Lung (tissue), 12 donors: ENCODE data around the gene HSD11B1. TPM values are rescaled to one million over a fixed set of nuclear protein-coding genes. Genes with fewer than 3 reads are reported as not detected.

Source experiments
- ATAC-seq: fragments of 200-7000 bp; cut with Tn5 transposase; one replicate; pipeline ENCODE4 v1.9.1; 2020; ENCODE audit warnings: moderate number of reproducible peaks; ENCODE audit not compliant: insufficient read depth, low FRiP score
- DNase-seq, 3 donors: peaks; one replicate each; pipeline ENCODE4 v3.0.0-alpha.2; 2013 to 2017
- H3K27ac ChIP-seq, 2 donors: one replicate each; pipeline ENCODE4 v1.5.1; 2013; ENCODE audit warnings: mild to moderate bottlenecking in 2 of 2, moderate library complexity in 2 of 2, control low read depth in 1 of 2, inconsistent platforms in 1 of 2, low read depth in 1 of 2, low read length in 1 of 2
- H3K27me3 ChIP-seq, 3 donors: one replicate each; pipeline ENCODE4 v1.5.1; 2013; ENCODE audit warnings: low read length in 2 of 3; ENCODE audit not compliant: control insufficient read depth in 3 of 3, insufficient read depth in 3 of 3
- H3K36me3 ChIP-seq, 4 donors: one replicate each; pipeline ENCODE4 v1.5.1; 2013; ENCODE audit warnings: low read length in 4 of 4, mild to moderate bottlenecking in 1 of 4, moderate library complexity in 1 of 4; ENCODE audit not compliant: control insufficient read depth in 4 of 4, insufficient read depth in 4 of 4
- H3K4me1 ChIP-seq, 5 donors: one replicate each; pipeline ENCODE4 v1.5.1; 2013; ENCODE audit warnings: low read length in 5 of 5, mild to moderate bottlenecking in 2 of 5, moderate library complexity in 1 of 5; ENCODE audit not compliant: control insufficient read depth in 5 of 5, insufficient read depth in 5 of 5
- H3K4me3 ChIP-seq: one replicate; pipeline ENCODE4 v1.5.1; 2013; ENCODE audit warnings: mild to moderate bottlenecking, control low read depth, moderate library complexity
- H3K9ac ChIP-seq, 2 donors: one replicate each; pipeline ENCODE4 v1.5.1; 2013; ENCODE audit warnings: low read length in 2 of 2, control low read depth in 1 of 2; ENCODE audit not compliant: insufficient read depth in 1 of 2
- H3K9me3 ChIP-seq, 4 donors: one replicate each; pipeline ENCODE4 v1.5.1; 2013; ENCODE audit warnings: low read length in 3 of 4, mild to moderate bottlenecking in 1 of 4, moderate library complexity in 1 of 4; ENCODE audit not compliant: control insufficient read depth in 4 of 4, insufficient read depth in 3 of 4
- CTCF ChIP-seq: IDR thresholded peaks from 2 replicates; pipeline ENCODE4 v1.5.1; 2012; ENCODE audit warnings: mild to moderate bottlenecking; ENCODE audit errors: control extremely low read depth, extremely low read depth
- WGBS, 2 donors: extraction: QIAGEN DNeasy Blood & Tissue Kit; methylation state at CpG; one replicate each; pipeline ENCODE4 v1.1.7; 2013; 5-methylcytosine and 5-hydroxymethylcytosine counted together
- polyA plus RNA-seq, 2 donors: library from polyadenylated mRNA; stranded (reverse); fragments of 200-250 nt; gene quantifications; one replicate each; pipeline ENCODE4 v1.2.1, GENCODE V29; 2013
- total RNA-seq, 2 donors: library from RNA; depleted of rRNA in 1 of 2; stranded (reverse); fragments of >200 nt in 1 of 2; gene quantifications; one replicate each; pipeline ENCODE4 v1.2.1, GENCODE V29; 2014 to 2021
- donor health status: control.
- donor health status: control.
- donor health status: Bipolar disorder and iron deficiency.
- donor health status: healthy.
- donor health status: DM: yes; HTN: yes; CAD: no.

HSD11B1 gene
- total and polyA plus RNA-seq, 4 donors: 6.5 to 74.6 (median 25.4) TPM

GRCh38 chr1:209755256-209755655 is 50.6 kb downstream of the HSD11B1 start:
- no peak for DNase-seq
- H3K9ac ChIP-seq: no peak overlapping the region
- TF ChIP-seq CTCF: no peak
- H3K4me1 ChIP-seq: peaks cover 0 to 1% (median 0%) of the 10 kb centered on the region in 5 donors
- no peaks in the 10 kb centered on the region for H3K36me3 ChIP-seq
- WGBS, 2 donors: 61 to 82% methylated on average over 1 of the region's 1 CpG
- no peaks in the 10 kb centered on the region for H3K9me3 ChIP-seq
- H3K27ac ChIP-seq: no peak overlapping the region
- no peaks in the 10 kb centered on the region for H3K27me3 ChIP-seq
- ATAC-seq: no peak
- H3K4me3 ChIP-seq: no peak overlapping the region

- Histone ChIP-seq H3K27me3 (no peaks in the 10 kb centered on the region), H3K9ac (no peak within 1 kb of the TSS), H3K27ac (peak within 1 kb of the TSS in 1 of 2 donors; percentile 40), H3K4me3 (peak within 1 kb of the TSS; percentile 10), H3K36me3 (no peaks in the 10 kb centered on the region), H3K9me3 (no peaks in the 10 kb centered on the region), H3K4me1 (peaks cover 0 to 1% (median 0%) of the 10 kb centered on the region in 5 donors)
- no peak for TF ChIP-seq CTCF
- peak; percentile 57 for ATAC-seq
- 27 to 49% methylated on average over 10 of the region's 10 CpGs for WGBS, 2 donors
- no peak for DNase-seq
Measured at GRCh38 chr1:209755926-209756614, 51.4 kb downstream of the HSD11B1 start, which contains the start of gene TRAF3IP3. Gene TRAF3IP3, plus strand, starts transcription at chr1:209756053. Its CDS starts 3,987 bp downstream, at chr1:209760040.

GRCh38 chr1:209756615-209757445 is 52.2 kb downstream of the HSD11B1 start:
- ATAC-seq (peak; percentile 32), DNase-seq (no peak)
- no peaks in the 10 kb centered on the region for H3K36me3 ChIP-seq
- H3K27ac ChIP-seq: peak overlapping the region in 1 of 2 donors; percentile 11
- TF ChIP-seq CTCF: no peak
- H3K4me3 ChIP-seq: peak overlapping the region; percentile 14
- H3K9ac ChIP-seq: no peak overlapping the region
- peaks cover 0 to 1% (median 0%) of the 10 kb centered on the region in 5 donors for H3K4me1 ChIP-seq
- H3K9me3 ChIP-seq: no peaks in the 10 kb centered on the region
- WGBS, 2 donors: 33 to 54% methylated on average over 5 of the region's 5 CpGs
- no peaks in the 10 kb centered on the region for H3K27me3 ChIP-seq
